HG03342 (cell line): ENCODE measurements around the gene SLC13A1.
A peak's percentile ranks its signal among the peaks of the same experiment; 100 is the strongest.
"Not testable (repeated sequence)": the region's sequence is repeated elsewhere in the genome, so short reads cannot be mapped to it uniquely, and the experiment has no call there.

Experiments
- ATAC-seq: cut with Tn5 transposase; IDR thresholded peaks from one replicate; pipeline ENCODE4 v1.9.1; 2021; ENCODE audit warnings: mild to moderate bottlenecking, moderate library complexity; ENCODE audit not compliant: unreplicated experiment

The SLC13A1 gene

DNA sequence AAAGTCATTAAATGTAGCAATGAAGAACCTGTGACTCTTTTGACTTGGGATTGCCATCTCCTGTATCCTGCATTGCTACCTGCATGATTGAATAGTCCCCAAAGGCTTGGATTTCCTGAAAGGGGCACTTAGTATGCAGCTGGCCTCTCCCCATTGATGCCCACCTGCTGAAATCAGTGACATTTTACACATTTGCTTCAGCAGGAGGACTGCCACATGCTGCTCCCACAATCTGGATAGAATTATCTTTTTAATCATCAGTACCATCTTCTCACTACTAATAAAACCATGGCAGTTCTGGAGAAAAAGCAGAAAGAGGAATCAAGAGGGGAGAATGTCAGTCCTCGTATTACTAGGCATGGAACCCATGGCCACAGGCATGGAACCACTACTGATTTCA is 67.8 kb downstream of the SLC13A1 start:
- ATAC-seq: no peak

DNA sequence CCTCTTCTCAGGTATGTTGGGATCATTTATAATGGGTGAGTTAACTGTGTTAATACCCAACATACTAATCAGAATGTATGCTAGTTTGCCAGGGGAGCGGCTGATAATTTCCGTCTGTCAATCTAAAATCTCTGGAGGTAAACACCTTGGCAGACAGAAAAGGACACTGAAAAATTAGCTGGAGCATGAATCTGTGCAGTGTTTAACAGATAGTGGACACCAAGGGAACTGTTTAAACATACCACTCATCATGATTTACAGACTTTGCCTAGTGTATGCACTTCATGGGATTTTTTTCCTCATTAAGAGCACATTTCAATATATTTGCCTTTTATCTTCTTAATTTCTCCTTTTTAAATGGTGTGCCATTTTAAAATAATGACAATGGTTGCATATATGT is 68.2 kb downstream of the SLC13A1 start:
- ATAC-seq: no peak

DNA sequence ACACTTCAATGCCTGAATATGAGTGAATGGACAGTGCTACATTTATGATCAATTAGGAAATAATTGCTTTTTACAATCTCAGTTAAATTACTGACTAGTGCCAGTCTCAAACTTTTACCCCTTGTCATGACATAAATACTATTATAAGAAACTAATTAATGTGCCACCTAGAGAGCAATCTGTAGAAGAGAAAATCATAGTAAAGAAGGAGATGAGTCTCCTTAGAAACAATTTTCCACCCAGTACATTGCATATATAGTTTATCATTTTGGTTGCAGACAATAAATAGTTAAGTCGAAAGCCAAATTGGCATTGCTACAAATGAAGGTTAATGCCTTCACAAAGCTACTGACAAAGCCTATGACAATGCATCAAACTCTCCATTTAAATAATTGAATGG is 68.6 kb downstream of the SLC13A1 start:
- no peak for ATAC-seq

DNA sequence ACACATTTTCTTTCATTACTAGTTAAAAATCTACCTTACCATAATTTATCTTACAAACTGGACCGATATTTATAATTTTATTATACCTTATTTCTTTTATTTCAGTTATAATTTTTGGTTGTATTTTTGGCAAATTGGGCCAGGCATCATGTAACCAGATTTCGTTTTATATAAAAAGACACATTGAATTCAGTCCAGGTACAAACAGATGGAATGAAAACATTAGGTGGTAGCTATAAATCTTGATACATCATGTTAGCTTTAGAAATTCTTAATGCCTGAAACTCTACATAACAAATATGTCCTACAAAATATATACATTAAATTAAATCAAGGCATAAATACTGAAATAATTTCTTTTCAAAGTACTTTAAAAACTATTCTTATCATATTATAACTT is 73.1 kb downstream of the SLC13A1 start:
- no peak for ATAC-seq

DNA sequence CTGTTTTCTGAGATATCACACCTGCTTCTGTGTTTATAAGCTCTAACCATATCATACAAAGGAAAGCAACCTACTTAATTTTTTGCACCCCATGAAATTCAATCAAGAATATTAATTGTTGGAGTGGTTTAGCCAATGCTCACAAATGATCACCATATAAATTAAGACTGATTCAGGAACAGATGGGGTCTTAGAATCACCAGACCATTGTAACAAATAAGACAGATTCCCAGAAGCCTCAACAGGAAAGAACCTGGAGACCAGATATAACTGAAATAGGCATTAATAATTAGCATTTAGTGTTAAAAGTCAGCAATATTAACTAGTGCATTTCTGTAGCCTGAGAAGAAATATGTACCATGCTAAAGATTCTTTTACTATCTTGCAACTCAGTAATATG is 73.6 kb downstream of the SLC13A1 start:
- no peak for ATAC-seq

DNA sequence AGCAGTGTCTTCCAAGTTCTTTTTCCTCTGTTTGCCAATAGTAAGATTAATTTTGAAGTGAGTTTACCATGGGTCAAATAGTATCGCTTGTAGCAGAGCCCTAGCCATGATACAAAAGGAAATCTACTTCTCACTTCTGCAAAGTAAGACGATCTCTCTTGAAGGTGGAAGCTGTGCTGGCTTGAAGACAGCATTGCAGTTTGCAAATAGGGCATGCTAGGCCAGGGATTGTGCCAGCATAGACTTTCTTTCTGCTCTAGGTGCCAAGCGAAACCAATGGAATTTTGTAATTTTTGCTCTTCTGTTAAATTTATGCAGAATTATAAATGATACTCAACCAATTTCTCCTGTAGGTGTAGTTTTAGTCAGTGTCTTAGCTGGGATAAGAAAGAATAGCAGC is 74.5 kb downstream of the SLC13A1 start:
- no peak for ATAC-seq

DNA sequence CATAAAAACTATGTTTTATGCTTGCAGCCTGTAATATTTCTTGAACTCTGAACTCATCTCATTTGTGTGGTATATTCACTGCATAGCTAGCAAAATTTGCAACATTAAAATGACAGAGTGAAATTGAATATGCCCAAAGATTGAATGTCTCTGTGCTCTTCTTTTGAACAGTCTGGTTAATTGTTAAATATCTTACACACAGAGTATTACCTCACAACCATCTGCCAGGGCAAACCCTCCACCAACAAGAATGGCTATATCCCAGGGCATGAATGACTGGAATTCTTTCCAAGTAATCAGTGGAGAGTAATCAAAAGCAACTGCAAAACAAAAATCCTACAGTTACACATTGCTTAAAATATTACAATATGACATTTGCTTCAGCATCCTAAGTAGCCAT is 76.9 kb downstream of the SLC13A1 start:
- ATAC-seq: no peak

DNA sequence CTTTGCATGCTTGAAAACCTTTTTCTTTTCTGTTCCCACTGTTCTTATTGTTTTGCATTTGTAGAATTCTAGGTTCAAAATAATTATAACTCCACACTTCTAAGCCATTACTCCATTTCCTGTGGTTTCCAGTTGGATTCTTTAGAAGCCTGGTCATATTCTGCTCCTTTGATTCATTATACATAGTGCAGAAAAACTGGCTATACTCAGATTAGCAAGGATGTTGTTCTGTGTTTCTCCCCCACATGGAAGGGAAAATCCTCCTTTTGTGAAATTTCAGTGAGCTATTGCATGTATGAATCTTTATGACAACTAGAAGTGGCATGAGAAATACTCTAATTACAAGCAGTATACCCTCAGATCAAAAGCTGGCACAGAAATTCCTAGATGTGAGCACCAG is 79.5 kb downstream of the SLC13A1 start:
- ATAC-seq: no peak

DNA sequence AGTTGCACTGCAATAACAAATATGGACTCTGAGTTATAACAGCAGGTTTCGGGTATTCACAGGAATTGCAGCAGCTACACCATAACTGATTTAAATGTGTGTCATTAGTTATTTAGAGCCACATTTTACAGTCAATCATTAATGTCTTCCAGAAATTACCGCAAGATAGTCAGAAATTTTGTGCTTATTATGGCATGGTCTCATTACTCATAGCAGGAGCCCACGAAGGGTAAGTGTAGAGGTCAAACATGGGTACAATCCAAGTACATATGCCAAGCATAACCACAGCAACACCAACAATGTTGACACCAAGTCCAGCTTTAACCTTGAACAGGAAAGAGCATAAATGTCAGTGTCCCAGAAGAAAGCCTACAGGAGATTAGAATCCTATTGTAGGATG is 84.4 kb downstream of the SLC13A1 start:
- no peak for ATAC-seq

DNA sequence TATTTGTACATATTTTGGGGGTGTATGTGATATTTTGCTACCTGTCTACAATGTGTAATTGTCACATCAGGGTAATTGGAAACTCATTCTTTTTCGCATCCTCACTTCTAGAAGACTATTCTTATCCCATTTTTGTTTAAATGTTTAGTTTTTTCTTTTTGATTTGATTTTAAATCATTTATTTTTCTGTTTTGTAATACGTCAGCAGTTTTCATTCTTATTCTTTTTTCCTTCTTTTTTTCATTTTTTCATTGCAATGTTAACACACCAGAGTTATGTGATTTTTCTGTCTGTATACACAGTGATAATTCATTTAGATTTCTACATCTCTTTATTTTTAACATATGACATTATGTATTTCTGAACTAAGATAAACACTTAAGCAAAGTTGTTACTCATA is 85.5 kb downstream of the SLC13A1 start:
- no peak for ATAC-seq

DNA sequence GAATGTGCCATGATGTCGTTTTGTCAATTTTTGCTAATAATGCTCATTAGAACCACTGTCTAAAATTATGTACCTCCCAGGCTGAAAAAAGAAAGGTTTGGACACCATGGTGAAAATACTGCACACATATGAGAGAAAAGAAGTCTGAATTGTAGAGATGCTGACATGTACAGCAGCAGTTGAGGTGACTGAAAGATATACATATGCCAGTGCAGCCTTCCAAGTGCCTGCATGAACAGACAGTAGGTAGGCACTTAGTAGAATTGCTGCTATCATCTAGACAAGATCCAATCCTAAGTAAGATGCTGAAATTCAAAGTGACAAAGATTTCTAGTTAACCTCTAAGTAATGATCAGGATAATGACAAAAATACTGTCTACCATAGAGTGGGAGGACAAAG is 86.9 kb downstream of the SLC13A1 start:
- no peak for ATAC-seq

DNA sequence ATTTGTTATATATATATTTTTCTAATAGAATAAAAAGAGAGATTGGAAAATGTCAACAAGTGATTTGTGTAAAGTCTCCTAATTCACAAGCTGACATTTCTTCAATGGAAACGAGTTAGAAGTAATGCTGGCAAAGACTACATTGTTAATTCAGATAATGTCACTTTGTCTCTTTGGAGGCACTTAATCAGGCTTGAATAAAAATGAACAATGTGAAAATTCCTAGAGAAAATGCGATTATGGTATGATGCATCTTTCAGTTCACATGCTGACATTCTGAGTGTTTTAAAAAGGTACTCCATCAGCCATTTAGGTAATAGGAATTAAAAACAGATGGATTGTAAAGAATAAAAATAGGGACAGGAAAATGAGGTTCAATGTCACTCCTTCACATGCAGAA is 100.1 kb downstream of the SLC13A1 start:
- ATAC-seq: no peak

DNA sequence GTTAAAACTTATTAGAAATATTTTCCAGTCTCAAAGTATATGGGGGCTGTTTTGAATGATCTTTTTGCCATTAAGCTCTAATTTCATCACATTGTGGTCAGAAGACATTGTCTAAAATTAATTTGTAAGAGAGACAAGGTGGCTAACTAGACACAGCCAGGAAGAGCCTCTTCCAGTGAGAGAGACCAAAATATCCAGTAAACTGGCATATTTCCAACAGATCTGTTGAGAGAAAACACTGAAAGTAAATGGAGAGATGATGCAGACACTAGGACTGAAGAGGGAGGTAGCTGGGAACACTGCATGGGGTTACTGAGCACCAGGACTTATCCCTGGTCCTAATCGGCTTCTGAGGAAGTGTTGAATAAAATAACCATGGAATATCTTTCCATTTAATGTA is 102.8 kb downstream of the SLC13A1 start:
- ATAC-seq: no peak

DNA sequence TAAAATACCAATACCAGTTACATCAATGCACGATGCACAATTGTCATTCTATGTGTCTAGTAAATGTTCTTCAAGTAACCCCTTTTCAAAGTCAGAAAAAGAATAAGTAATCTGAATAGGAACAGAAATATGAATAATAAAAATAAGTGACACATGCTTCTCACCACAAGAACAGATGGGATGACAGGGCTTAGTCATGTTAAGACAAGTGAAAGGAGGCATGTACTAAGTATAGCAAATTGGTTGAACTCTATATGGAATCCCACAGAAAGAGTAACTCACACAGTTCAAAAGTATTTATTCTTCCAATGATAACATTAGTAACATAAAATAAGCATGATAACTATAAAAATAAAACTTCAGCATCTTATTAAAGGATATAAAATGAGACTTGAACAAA is 103.3 kb downstream of the SLC13A1 start:
- peak; percentile 66 for ATAC-seq

DNA sequence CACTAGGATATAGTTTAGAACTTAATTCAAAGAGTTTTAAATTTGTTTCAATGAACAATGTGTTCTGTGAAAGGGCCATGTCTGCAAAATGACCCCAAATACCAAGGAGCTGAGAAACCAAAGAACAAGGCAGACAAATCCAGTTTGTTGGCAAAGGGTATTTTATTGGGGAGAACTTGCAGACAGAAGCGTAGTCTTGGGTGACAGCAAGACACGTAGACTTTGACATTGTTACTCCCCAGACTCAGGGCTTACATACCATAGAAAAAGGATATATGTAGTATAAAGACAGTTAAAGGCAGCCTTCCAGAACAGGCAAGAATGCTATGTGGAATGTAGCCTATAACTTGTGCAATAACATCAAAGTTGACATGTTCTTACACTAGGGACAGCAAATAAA is 109.3 kb downstream of the SLC13A1 start:
- no peak for ATAC-seq

DNA sequence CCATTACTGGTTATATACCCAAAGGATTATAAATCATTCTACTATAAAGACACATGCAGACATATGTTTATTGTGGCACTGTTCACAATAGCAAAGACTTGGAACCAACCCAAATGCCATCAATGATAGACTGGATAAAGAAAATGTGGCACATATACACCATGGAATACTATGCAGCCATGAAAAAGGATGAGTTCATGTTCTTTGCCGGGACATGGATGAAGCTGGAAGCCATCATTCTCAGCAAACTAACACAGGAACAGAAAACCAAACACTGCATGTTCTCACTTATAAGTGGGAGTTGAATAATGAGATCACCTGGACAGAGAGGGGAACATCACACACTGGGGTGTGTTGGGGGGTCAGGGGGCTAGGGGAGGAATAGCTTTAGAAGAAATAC is 112.9 kb downstream of the SLC13A1 start:
- not testable (repeated sequence) for ATAC-seq

DNA sequence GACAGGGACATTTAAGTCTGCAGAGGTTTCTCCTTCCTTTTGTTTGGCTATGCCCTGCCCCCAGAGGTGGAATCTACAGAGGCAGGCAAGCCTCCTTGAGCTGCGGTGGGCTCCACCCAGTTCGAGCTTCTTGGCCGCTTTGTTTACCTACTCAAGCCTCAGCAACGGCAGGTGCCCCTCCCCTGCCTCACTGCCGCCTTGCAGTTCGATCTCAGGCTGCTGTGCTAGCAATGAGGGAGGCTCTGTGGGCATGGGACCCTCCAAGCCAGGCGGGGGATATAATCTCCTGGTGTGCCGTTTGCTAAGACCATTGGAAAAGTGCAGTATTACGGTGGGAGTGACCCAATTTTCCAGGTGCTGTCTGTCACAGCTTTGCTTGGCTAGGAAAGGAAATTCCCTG is 114.9 kb downstream of the SLC13A1 start:
- not testable (repeated sequence) for ATAC-seq

DNA sequence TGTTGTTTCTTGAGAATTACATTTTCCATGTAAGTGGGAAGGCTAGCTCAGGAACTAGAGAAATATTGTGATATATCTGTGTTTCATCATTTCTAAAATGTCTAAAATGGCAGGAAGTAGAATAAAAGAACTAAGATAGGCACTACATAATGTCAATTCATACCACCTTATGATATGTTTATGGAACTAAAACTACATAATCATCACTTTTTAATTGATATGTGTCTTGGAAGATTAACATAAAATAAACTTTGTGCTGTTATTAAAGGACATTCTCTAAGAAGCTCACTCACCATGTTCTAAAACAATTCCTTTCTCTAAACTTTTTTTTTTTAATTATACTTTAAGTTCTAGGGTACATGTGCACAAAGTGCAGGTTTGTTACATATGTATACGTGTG is 120.7 kb downstream of the SLC13A1 start:
- ATAC-seq: no peak

DNA sequence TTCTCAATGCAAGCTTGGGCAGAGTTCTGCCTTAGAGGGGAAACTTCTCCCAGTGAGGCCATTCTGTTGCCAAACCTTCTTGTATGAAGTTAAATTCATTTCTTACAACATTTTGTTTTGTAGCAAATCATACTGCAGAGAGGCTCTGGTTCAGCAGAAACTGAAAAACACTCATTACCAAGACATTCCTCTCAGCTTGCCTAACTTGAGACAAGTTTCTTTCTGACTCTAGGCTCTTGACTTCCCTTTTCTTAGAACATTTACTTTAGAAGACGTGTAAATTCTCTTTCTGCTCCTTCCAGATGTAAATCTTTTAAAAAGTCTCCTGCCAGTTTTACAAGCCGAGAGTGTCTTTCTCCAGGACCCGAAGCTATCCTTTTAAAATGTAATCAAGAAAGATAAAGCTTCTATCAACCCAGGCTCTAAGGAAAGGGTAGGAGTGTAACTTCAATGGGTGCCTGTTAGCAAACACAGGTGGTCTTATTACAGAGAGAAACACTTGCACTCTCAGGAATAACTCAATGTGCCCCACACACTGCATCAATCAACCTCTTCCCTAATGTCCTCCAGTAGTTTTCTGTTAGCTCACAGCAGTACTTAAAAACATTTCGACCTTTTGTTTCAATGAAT is 123.8 kb downstream of the SLC13A1 start:
- no peak for ATAC-seq

DNA sequence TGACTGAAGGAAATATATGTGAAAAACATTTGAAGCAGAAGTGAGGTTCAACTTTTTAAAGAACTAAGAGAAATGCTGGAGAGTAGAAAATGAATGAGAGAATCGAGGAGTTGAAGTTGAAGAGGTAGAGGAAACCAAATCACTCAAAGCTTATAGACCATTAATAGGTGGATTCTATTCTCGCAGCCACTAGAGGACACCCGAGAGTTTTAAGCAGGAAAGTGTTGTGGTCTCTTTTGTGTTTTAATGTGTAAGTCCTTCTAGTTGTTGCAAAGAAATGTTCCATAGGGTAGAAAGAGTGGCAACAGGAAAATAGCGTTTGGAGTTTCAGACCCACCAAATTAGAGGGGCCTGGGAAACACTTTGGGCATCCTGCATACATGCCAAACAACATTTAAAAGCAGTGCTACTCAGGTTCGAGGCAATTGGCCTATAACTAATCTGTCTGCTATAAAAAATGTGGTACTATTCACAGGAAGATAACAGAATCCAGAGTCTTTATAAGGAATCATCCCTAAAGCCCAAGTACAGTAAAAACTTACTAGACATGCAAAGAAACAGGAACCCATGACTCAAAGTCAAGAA is 129.0 kb downstream of the SLC13A1 start:
- no peak for ATAC-seq

DNA sequence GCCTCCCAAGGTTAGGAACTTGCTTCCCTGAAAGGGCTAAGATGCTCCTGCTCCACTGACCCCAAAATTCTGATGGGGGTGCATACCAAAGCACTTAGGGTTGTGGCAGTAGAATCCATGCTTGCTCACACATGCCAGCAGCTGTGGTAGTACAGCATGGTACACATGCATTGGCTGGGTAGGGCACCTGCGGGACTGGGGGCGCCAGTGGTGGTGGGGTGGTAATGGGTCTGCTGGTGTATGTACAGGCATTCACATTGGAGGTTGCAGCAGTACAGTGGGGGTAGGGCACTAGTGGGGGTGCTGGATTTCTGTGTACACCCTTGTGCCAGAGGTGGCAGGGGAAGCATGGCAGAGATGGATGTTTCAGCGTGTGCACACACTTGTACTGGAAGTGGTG is 132.0 kb downstream of the SLC13A1 start:
- no peak for ATAC-seq
